Measurements from ENCODE around the gene OR2T11. TPM values are rescaled to one million over a fixed set of nuclear protein-coding genes. Genes with fewer than 3 reads are reported as not detected.
"Not testable (repeated sequence)": the region's sequence is repeated elsewhere in the genome, so short reads cannot be mapped to it uniquely, and the experiment has no call there.

The OR2T11 gene
- under 1 TPM in 1 of 4 donors, not detected in 3; 0.57 TPM for total RNA-seq

DNA sequence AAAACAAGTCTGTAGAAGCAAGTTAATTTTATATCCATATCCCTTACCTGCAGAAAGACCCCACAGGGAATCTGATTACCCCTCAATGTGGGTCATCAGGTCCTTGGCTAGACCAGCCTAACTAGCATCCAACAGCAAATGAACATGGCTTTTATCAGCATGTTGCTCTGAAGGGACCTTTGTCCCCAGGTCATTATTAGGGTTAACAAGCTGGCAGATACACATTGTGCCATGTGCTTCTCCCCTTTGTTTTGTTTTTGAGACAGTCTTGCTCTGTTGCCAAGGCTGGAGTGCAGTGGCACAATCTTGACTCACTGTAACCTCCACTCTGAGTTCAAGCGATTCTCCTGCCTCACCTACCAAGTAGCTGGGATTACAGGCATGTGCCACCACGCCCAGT lies at the start of gene OR2T11:
Gene OR2T11, minus strand, starts transcription at position 101 of the 400 bp plus-strand sequence. CDS start 7,963 bp downstream, outside the sequence.
- H3K4me3 ChIP-seq (ENCODE audit: low read depth, poor library complexity, severe bottlenecking); DNase-seq (ENCODE audit: low spot score in 2 of 2); intact Hi-C loops (cut with DNase I; ENCODE audit: low total_unique reads): not testable (repeated sequence)
- WGBS, 2 donors: no CpG with 5 or more reads among the region's 2 CpGs

DNA sequence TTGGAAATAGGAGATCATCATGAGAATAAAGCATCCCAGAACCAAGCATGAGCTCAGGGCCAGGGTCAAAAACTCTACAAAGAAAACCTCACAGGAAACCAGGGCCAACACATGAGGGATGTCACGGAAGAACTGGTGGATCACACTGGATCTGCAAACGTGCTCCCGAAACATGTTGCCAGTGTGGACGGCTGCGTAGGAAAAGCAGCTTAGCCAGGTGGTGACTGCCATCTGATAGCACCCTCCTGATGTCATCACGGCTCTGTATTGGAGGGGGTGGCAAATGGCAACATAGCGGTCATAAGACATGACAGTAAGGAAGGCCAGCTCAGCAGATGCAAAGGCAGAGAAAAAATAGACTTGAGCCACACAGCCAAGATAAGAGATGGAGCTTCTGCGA lies 46.8 kb upstream of the OR2T11 start:
- H3K4me3 ChIP-seq (ENCODE audit: low read depth, poor library complexity, severe bottlenecking): no peak overlapping the region
- WGBS, 2 donors: 81 to 91% methylated on average over 8 of the region's 8 CpGs
- no peak for TF ChIP-seq POLR2A (IDR thresholded peaks at IDR 0.05)
- TF ChIP-seq CTCF (IDR thresholded peaks at IDR 0.05): no peak
- intact Hi-C loops (cut with DNase I; ENCODE audit: low total_unique reads): no loop called here
- DNase-seq (ENCODE audit: low spot score in 2 of 2): no peak

- WGBS, 2 donors: 20 to 46% methylated on average over 1 of the region's 1 CpG
- intact Hi-C loops (cut with DNase I; ENCODE audit: low total_unique reads): no loop called here
- TF ChIP-seq CTCF (IDR thresholded peaks at IDR 0.05): no peak
- TF ChIP-seq POLR2A (IDR thresholded peaks at IDR 0.05): no peak
- H3K4me3 ChIP-seq (ENCODE audit: low read depth, poor library complexity, severe bottlenecking): no peak overlapping the region
- DNase-seq (ENCODE audit: low spot score in 2 of 2): no peak
Measured at GRCh38 chr1:248670003-248670402, 35.1 kb upstream of the OR2T11 start.

- intact Hi-C loops (cut with DNase I; ENCODE audit: low total_unique reads); H3K4me3 ChIP-seq (ENCODE audit: low read depth, poor library complexity, severe bottlenecking); DNase-seq (ENCODE audit: low spot score in 2 of 2): not testable (repeated sequence)
- WGBS, 2 donors: 70 to 76% methylated on average over 5 of the region's 5 CpGs
Measured at GRCh38 chr1:248663453-248664328, 28.8 kb upstream of the OR2T11 start.

DNA sequence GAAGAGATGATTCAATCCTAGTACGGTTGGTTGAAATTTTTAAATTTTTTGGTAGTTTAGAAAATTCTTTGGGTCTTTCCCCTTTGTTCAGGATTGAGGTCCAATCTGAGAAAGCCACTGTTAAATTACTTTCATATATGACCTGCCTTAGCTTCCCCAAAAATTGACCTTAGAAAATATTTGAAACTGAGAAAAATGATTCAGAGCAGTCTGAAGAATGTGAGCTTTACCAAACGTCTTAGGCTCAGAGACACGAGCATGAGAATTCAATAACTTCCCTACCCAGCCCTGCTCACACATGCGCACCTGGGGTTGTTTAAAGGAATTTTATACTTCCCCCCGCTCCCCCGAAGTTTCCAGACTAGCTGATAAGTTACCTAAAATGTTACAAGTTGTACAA lies 21.9 kb upstream of the OR2T11 start:
- intact Hi-C loops (cut with DNase I; ENCODE audit: low total_unique reads): loop anchor here (10.0 kb wide), 1 partner anchor 222 kb away; no protein-coding TSS in a partner anchor
- 87 to 90% methylated on average over 4 to 6 of the region's 6 CpGs for WGBS, 2 donors
- DNase-seq (ENCODE audit: low spot score in 2 of 2): not testable (repeated sequence)

GRCh38 chr1:248655354-248655753 lies 20.5 kb upstream of the OR2T11 start, which contains the start of gene OR2T27:
OR2T27 (minus strand) TSS chr1:248655528; CDS start chr1:248650884, 4,644 bp downstream.
- not testable (repeated sequence) for H3K4me3 ChIP-seq (ENCODE audit: low read depth, poor library complexity, severe bottlenecking); DNase-seq (ENCODE audit: low spot score in 2 of 2)
- no CpG with 5 or more reads among the region's 3 CpGs for WGBS, 2 donors
- intact Hi-C loops (cut with DNase I; ENCODE audit: low total_unique reads): loop anchor here (10.0 kb wide), 1 partner anchor 221 kb away; no protein-coding TSS in a partner anchor

More for the DNA sequence above, 21.9 kb upstream of the OR2T11 start:
- H3K4me3 ChIP-seq (ENCODE audit: low read depth, poor library complexity, severe bottlenecking): not testable (repeated sequence)

- H3K4me3 ChIP-seq (ENCODE audit: low read depth, poor library complexity, severe bottlenecking); DNase-seq (ENCODE audit: low spot score in 2 of 2); intact Hi-C loops (cut with DNase I; ENCODE audit: low total_unique reads): not testable (repeated sequence)
- no CpG with 5 or more reads among the region's 1 CpG for WGBS, 2 donors
Measured at GRCh38 chr1:248648770-248649536, 14.1 kb upstream of the OR2T11 start.

GRCh38 chr1:248645178-248645577 lies 10.3 kb upstream of the OR2T11 start, which contains the start of gene OR2T35:
OR2T35 (minus strand) TSS chr1:248645278; CDS start chr1:248639258, 6,020 bp downstream.
- DNase-seq (ENCODE audit: low spot score in 2 of 2); intact Hi-C loops (cut with DNase I; ENCODE audit: low total_unique reads); H3K4me3 ChIP-seq (ENCODE audit: low read depth, poor library complexity, severe bottlenecking): not testable (repeated sequence)
- 65 to 100% methylated on average over 1 to 3 of the region's 3 CpGs for WGBS, 2 donors

DNA sequence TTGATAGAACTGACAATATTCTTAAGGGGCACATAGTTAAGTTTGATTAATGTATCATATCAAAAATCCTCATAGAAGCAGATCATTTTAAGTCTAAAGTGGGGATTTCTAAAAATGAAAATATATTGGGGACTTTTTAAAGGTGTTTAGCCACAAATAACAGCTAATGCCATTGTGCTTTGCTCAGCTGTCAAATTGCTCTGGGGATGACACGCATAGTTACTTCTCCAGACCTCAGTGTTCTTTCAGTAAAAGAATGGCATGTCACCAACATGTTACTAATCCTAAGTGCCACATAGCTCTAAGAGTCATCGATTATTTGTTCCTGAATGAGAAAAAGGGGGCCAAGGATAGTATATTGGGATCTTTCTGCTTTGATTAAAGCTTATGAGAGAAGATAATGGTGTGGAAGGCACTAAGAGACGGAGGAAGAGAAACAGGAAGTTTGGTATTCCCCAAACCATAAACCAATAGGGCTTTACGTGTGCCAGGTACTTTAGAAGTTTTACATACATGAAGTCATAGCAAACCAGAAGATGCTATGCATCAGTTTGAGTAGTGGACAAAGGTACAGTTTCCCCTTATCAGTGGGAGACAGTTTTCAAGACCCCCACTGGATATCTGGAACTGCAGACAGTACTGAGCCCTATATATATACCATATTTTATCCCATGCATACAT lies 8.2 kb upstream of the OR2T11 start:
- H3K4me3 ChIP-seq (ENCODE audit: low read depth, poor library complexity, severe bottlenecking); intact Hi-C loops (cut with DNase I; ENCODE audit: low total_unique reads); DNase-seq (ENCODE audit: low spot score in 2 of 2): not testable (repeated sequence)
- WGBS, 2 donors: no CpG with 5 or more reads among the region's 4 CpGs

GRCh38 chr1:248641583-248641982 lies 6.7 kb upstream of the OR2T11 start:
- 94 to 100% methylated on average over 3 to 4 of the region's 5 CpGs for WGBS, 2 donors

DNA sequence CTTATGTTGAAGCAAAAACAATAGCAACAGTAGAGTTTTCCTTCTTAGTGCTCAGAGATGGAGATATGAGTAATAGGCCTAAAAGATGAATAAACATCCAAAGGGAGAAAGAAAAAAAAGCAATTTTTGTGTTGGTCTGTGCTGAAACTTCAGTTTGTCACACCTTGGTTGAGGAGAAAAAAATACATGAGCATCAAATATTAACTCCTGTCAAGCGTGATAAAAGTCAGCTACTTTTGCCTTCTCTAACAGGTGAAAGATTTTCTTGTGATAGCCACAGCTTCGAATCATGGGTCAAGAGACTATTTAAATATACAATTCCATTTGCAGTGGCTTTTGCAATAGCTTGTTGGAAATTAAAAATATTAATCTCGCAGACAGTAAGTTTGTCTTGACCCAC lies 6.0 kb upstream of the OR2T11 start:
- H3K4me3 ChIP-seq (ENCODE audit: low read depth, poor library complexity, severe bottlenecking); intact Hi-C loops (cut with DNase I; ENCODE audit: low total_unique reads); DNase-seq (ENCODE audit: low spot score in 2 of 2): not testable (repeated sequence)
- no CpG with 5 or more reads among the region's 3 CpGs for WGBS, 2 donors

More at GRCh38 chr1:248641583-248641982, 6.7 kb upstream of the OR2T11 start:
- intact Hi-C loops (cut with DNase I; ENCODE audit: low total_unique reads); H3K4me3 ChIP-seq (ENCODE audit: low read depth, poor library complexity, severe bottlenecking); DNase-seq (ENCODE audit: low spot score in 2 of 2): not testable (repeated sequence)

DNA sequence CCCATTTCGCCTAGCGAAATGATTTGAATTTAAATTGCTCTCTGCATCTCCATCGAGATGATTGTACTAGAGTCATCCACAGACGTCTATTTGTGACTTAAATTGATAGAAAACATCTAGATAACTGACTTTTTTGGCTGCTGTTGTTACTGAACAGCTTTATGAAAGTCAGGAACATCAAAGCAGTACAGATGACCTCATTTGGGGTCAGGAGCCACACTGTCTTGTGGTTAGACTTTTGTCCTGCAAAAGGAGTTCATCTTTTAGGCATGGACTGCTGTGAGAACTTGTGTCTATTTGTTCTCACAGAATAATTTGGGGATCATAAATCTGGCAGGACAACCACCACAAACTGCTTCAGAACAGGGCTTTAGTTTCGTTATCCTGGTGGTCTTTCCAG lies 4.8 kb upstream of the OR2T11 start:
- H3K4me3 ChIP-seq (ENCODE audit: low read depth, poor library complexity, severe bottlenecking); DNase-seq (ENCODE audit: low spot score in 2 of 2); intact Hi-C loops (cut with DNase I; ENCODE audit: low total_unique reads): not testable (repeated sequence)
- no CpG with 5 or more reads among the region's 5 CpGs for WGBS, 2 donors

Measured in lower leg skin (tissue), 4 donors.